Mesenchymal stem cell (in vitro differentiated cells and primary cell): ENCODE measurements around the gene SLC9B1. TPM values are rescaled to one million over a fixed set of nuclear protein-coding genes. Genes with fewer than 3 reads are reported as not detected.

Source experiments
- DNase-seq: peaks from one replicate; pipeline ENCODE4 v3.0.0-alpha.2; 2013
- H2AFZ ChIP-seq: one replicate; pipeline ENCODE4 v1.6.1; 2013; ENCODE audit warnings: low read depth, mild to moderate bottlenecking, control low read depth, inconsistent platforms, low read length, moderate library complexity
- H2AK5ac ChIP-seq: 2 replicates; pipeline ENCODE4 v1.6.1; 2013; ENCODE audit warnings: low read length, moderate library complexity, mild to moderate bottlenecking, inconsistent platforms; ENCODE audit not compliant: severe bottlenecking
- H2BK120ac ChIP-seq: one replicate; pipeline ENCODE4 v1.6.1; 2013; ENCODE audit warnings: low read depth, mild to moderate bottlenecking, inconsistent platforms, low read length, moderate library complexity
- H2BK12ac ChIP-seq, 2 experiments: one replicate each; pipeline ENCODE4 v1.6.1; 2013; ENCODE audit warnings: inconsistent platforms in 2 of 2, low read length in 2 of 2, mild to moderate bottlenecking in 2 of 2, moderate library complexity in 2 of 2, control low read depth in 1 of 2
- H2BK15ac ChIP-seq: one replicate; pipeline ENCODE4 v1.6.1; 2013; ENCODE audit warnings: mild to moderate bottlenecking, low read depth, inconsistent platforms; ENCODE audit not compliant: poor library complexity, severe bottlenecking
- H2BK5ac ChIP-seq: 2 replicates; pipeline ENCODE4 v1.6.1; 2013; ENCODE audit warnings: low read depth, mild to moderate bottlenecking, low read length, control low read depth, inconsistent platforms; ENCODE audit not compliant: poor library complexity, severe bottlenecking
- H3K14ac ChIP-seq, 2 experiments: one replicate each; pipeline ENCODE4 v1.6.1; 2013; ENCODE audit warnings: inconsistent platforms in 2 of 2, low read length in 2 of 2, control low read depth in 1 of 2, mild to moderate bottlenecking in 1 of 2, moderate library complexity in 1 of 2
- H3K18ac ChIP-seq, 2 experiments: one replicate each; pipeline ENCODE4 v1.6.1; 2013; ENCODE audit warnings: inconsistent platforms in 2 of 2, low read length in 2 of 2, control low read depth in 1 of 2, low read depth in 1 of 2, mild to moderate bottlenecking in 1 of 2
- H3K23ac ChIP-seq, 2 experiments: one replicate each; pipeline ENCODE4 v1.6.1; 2013; ENCODE audit warnings: inconsistent platforms in 2 of 2, low read length in 2 of 2, mild to moderate bottlenecking in 2 of 2, moderate library complexity in 2 of 2, control low read depth in 1 of 2
- H3K27ac ChIP-seq: 2 replicates; pipeline ENCODE4 v1.5.1; 2013; ENCODE audit warnings: mild to moderate bottlenecking, moderate library complexity, low read length, control low read depth, inconsistent platforms; ENCODE audit not compliant: poor library complexity, severe bottlenecking
- H3K27me3 ChIP-seq, 2 experiments: 2 replicates each; pipeline versions ENCODE4 v1.6.1 to v1.7.0; 2013; ENCODE audit warnings: low read length in 2 of 2, mild to moderate bottlenecking in 2 of 2, moderate library complexity in 2 of 2, control low read depth in 1 of 2, inconsistent platforms in 1 of 2; ENCODE audit not compliant: control insufficient read depth in 1 of 2, insufficient read depth in 1 of 2
- H3K36me3 ChIP-seq, 2 experiments: 2 replicates each; pipeline versions ENCODE4 v1.6.1 to v1.7.0; 2013; ENCODE audit warnings: low read length in 2 of 2, control low read depth in 1 of 2, inconsistent platforms in 1 of 2, low read depth in 1 of 2, mild to moderate bottlenecking in 1 of 2; ENCODE audit not compliant: insufficient read depth in 2 of 2, control insufficient read depth in 1 of 2
- H3K4ac ChIP-seq, 2 experiments: one replicate each; pipeline ENCODE4 v1.6.1; 2013; ENCODE audit warnings: inconsistent platforms in 2 of 2, low read length in 2 of 2, mild to moderate bottlenecking in 2 of 2, moderate library complexity in 2 of 2, control low read depth in 1 of 2, low read depth in 1 of 2
- H3K4me1 ChIP-seq: 2 replicates; pipeline ENCODE4 v1.6.1; 2013; ENCODE audit warnings: low read depth, low read length, control low read depth; ENCODE audit not compliant: control insufficient read depth, insufficient read depth
- H3K4me2 ChIP-seq: 2 replicates; pipeline ENCODE4 v1.6.1; 2013; ENCODE audit warnings: low read length, mild to moderate bottlenecking, inconsistent platforms; ENCODE audit not compliant: poor library complexity, severe bottlenecking
- H3K4me3 ChIP-seq, 2 experiments: 2 replicates each; pipeline versions ENCODE4 v1.5.1 to v1.7.0; 2013; ENCODE audit warnings: low read length in 2 of 2, mild to moderate bottlenecking in 2 of 2, control low read depth in 1 of 2, low read depth in 1 of 2; ENCODE audit not compliant: insufficient read depth in 1 of 2
- H3K79me1 ChIP-seq: replicated peaks from 2 replicates; pipeline ENCODE4 v1.6.1; 2013; ENCODE audit warnings: mild to moderate bottlenecking, control low read depth, low read length, inconsistent platforms; ENCODE audit not compliant: poor library complexity, severe bottlenecking
- H3K9ac ChIP-seq: 2 replicates; pipeline ENCODE4 v1.7.0; 2013; ENCODE audit warnings: mild to moderate bottlenecking, low read length, moderate library complexity
- H3K9me3 ChIP-seq: 2 replicates; pipeline ENCODE4 v1.7.0; 2013; ENCODE audit warnings: mild to moderate bottlenecking, low read length; ENCODE audit not compliant: control insufficient read depth
- H4K8ac ChIP-seq: one replicate; pipeline ENCODE4 v1.6.1; 2013; ENCODE audit warnings: inconsistent platforms, mild to moderate bottlenecking, low read length, moderate library complexity
- H4K91ac ChIP-seq: one replicate; pipeline ENCODE4 v1.6.1; 2013; ENCODE audit warnings: mild to moderate bottlenecking, low read length, inconsistent platforms
- WGBS: methylation state at CpG from one replicate; pipeline ENCODE4 v1.1.7; 2013; ENCODE audit warnings: mixed read lengths; 5-methylcytosine and 5-hydroxymethylcytosine counted together
- polyA plus RNA-seq, 2 experiments: library from polyadenylated mRNA; stranded (reverse); fragments of 200-250 nt; gene quantifications; one replicate each; pipeline ENCODE4 v1.2.3, GENCODE V29; 2013

SLC9B1 gene, protein sequence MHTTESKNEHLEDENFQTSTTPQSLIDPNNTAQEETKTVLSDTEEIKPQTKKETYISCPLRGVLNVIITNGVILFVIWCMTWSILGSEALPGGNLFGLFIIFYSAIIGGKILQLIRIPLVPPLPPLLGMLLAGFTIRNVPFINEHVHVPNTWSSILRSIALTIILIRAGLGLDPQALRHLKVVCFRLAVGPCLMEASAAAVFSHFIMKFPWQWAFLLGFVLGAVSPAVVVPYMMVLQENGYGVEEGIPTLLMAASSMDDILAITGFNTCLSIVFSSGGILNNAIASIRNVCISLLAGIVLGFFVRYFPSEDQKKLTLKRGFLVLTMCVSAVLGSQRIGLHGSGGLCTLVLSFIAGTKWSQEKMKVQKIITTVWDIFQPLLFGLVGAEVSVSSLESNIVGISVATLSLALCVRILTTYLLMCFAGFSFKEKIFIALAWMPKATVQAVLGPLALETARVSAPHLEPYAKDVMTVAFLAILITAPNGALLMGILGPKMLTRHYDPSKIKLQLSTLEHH
- 0.80 TPM for polyA plus RNA-seq (2013, experiment 1 of 2)
- 0.52 TPM for polyA plus RNA-seq (2013, experiment 2 of 2)

DNA sequence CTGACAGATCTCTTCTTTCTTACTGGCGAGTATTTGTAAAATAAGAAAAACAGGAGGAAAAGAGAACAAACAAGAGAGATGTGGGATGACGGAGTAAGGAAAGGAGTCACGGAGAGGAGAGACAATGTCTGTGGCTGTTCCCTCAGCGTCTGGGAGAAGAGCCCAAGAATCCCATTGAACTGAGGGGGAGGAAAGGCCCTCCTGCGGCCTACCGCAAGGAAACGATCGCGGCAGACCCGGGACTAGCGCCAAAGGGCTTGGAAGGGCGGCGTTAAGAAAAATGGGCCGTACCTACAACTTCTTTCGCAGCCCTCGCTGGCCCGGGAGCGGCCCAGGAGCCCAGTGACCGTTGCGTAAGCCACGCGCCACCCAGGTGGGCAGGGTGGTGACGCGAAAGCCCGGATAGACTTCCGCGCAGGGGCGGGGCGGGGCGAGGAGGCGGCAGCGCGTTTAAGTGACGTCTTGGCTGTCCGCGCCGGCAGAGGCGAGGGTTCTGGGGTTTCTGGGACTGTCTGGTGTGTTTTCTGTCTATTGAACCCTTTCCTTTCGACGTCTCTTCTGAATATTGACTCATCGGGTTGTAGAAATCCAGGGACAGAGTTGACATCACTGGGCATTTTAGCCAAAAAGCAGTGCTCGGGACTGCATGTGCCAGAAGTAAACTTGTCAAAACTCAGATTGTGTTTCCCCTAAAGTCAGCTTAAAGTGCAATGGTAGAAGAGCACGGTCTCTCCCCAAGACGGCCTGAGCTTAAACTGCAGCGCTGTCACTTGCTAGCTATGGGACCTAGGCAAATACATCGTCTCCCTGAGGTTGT, at the start of gene SLC9B1:
Gene SLC9B1, minus strand, starts transcription at position 398 of the 817 bp plus-strand sequence. CDS start 27,994 bp downstream, outside the sequence.
- H2AK5ac ChIP-seq, result peak within 1 kb of the TSS; percentile 86
- 6% methylated on average over 45 of the region's 46 CpGs for WGBS
- peaks cover 0 to 7% of the 10 kb centered on the region in 2 experiments for H3K36me3 ChIP-seq

DNA sequence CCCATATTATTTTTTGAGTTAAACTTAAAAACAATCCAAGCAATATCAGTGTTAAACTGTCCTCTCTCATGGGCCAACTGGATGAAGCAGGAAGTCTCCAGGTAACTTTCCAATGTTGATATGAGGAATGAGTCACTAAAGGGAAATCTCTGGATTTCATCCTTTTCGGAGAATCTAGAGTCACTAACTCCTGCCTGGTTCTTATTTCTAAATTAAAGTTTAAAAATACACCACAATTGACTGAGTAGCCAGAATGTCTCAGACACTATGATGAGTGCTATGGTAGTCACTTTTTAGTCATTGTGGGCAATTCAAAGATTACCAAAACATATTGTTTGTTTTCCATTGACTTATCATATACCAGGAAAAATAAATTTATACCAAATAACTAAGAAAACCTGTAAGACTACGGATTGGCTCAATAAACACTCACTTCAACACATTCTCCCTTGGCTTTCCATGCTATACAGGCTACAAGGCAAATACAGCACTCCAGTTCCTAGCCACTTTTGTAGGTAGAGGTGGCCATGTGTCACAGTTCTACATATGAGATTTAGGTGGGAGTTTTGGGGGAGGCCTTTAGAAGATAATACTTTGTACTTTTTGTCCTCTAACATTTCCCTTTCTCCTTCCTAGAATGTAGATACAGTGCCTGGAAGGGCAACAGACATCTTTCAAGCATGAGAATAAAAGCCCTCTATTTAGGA, 48.5 kb upstream of the SLC9B1 start:
- 86% methylated on average over 1 of the region's 2 CpGs for WGBS
- H3K23ac ChIP-seq, result no peak overlapping the region
- DNase-seq, result peak; percentile 3
- H4K91ac ChIP-seq, result no peak overlapping the region
- no peak overlapping the region for H3K18ac ChIP-seq
- H3K36me3 ChIP-seq, result peaks cover 3 to 31% of the 10 kb centered on the region in 2 experiments
- no peak overlapping the region for H3K4me2 ChIP-seq
- no peaks in the 10 kb centered on the region for H3K4me1 ChIP-seq
- no peak overlapping the region for H4K8ac ChIP-seq
- H3K4ac ChIP-seq, result no peak overlapping the region
- H3K14ac ChIP-seq, result no peak overlapping the region
- H3K9ac ChIP-seq, result no peak overlapping the region
- no peaks in the 10 kb centered on the region for H3K27me3 ChIP-seq
- no peak overlapping the region for H2BK15ac ChIP-seq
- no peak overlapping the region for H2BK12ac ChIP-seq
- no peak overlapping the region for H2AK5ac ChIP-seq
- H3K4me3 ChIP-seq, result no peak overlapping the region
- H2AFZ ChIP-seq, result no peak overlapping the region
- H3K27ac ChIP-seq, result no peak overlapping the region
- no peaks in the 10 kb centered on the region for H3K9me3 ChIP-seq
- no peak overlapping the region for H2BK5ac ChIP-seq
- H3K79me1 ChIP-seq, result peaks cover 7% of the 10 kb centered on the region
- no peak overlapping the region for H2BK120ac ChIP-seq

More for the DNA sequence above, at the start of gene SLC9B1:
- peak within 1 kb of the TSS; percentile 98 for H2AFZ ChIP-seq
- H2BK120ac ChIP-seq, result no peak within 1 kb of the TSS
- peak within 1 kb of the TSS; percentile 98 for H3K9ac ChIP-seq
- H3K9me3 ChIP-seq, result no peaks in the 10 kb centered on the region
- peak within 1 kb of the TSS; percentile 77 for H3K27ac ChIP-seq
- H3K23ac ChIP-seq, result no peak within 1 kb of the TSS
- no peak within 1 kb of the TSS for H3K14ac ChIP-seq
- peak within 1 kb of the TSS; percentile 74 for H4K91ac ChIP-seq
- peak within 1 kb of the TSS in 1 of 2 experiments; percentile 67 for H2BK12ac ChIP-seq
- no peak within 1 kb of the TSS for H2BK15ac ChIP-seq
- H3K27me3 ChIP-seq, result no peaks in the 10 kb centered on the region
- H3K4ac ChIP-seq, result peak within 1 kb of the TSS; percentile 27 to 47
- peak within 1 kb of the TSS; percentile 64 to 90 for H3K18ac ChIP-seq
- no peaks in the 10 kb centered on the region for H3K79me1 ChIP-seq
- peak within 1 kb of the TSS; percentile 94 for H4K8ac ChIP-seq
- H2BK5ac ChIP-seq, result no peak within 1 kb of the TSS
- H3K4me2 ChIP-seq, result peak within 1 kb of the TSS; percentile 63
- H3K4me1 ChIP-seq, result peaks cover 2% of the 10 kb centered on the region
- peak within 1 kb of the TSS; percentile 50 to 90 for H3K4me3 ChIP-seq
- DNase-seq, result peak; percentile 95

DNA sequence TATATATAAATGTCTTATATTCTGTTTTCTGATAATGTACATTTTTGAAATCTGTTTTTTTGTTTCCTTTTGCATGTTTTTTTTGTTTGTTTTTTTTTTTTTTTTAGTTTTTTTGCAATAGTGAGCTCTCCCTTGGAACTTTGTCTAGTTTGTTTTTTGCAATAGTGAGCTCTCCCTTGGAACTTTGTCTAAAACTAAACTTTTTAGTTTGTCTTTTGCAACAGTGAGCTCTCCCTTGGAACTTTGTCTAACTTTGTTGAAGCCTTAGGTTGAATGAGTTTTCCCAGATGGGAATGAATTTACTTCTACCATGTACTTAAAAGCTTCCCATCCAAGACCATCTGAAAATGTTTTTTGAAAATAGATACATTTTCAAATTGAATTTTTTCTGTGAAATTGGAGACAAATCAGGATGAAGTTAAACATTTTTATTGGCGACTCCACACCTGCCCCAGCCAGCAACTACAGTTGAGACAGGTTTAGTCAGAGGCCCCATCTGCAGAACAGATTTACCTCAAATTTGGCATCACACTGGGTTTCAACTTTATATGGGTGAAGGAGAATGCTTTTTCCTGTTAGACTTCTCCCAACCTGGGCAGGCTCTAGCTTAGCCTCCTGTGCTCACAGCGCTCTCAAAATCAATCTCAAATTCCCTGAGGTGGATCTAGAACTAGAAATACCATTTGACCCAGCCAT, 41.1 kb upstream of the SLC9B1 start:
- Histone ChIP-seq H4K91ac (no peak overlapping the region), H3K79me1 (no peaks in the 10 kb centered on the region), H3K27ac (no peak overlapping the region), H3K18ac (no peak overlapping the region), H2BK15ac (no peak overlapping the region), H3K4me3 (no peak overlapping the region), H3K4me1 (no peaks in the 10 kb centered on the region), H3K36me3 (peaks cover 0 to 23% of the 10 kb centered on the region in 2 experiments), H2BK120ac (no peak overlapping the region), H2BK12ac (no peak overlapping the region), H4K8ac (no peak overlapping the region), H3K9ac (no peak overlapping the region), H3K27me3 (no peaks in the 10 kb centered on the region), H3K14ac (no peak overlapping the region), H3K23ac (no peak overlapping the region), H2BK5ac (no peak overlapping the region), H3K9me3 (no peaks in the 10 kb centered on the region), H2AFZ (no peak overlapping the region), H3K4ac (no peak overlapping the region), H2AK5ac (no peak overlapping the region), H3K4me2 (no peak overlapping the region)
- 94% methylated on average over 1 of the region's 2 CpGs for WGBS
- DNase-seq, result no peak
